GM12878 (cell line): Measurements from ENCODE around the gene TBX10. TPM values are rescaled to one million over a fixed set of nuclear protein-coding genes. Genes with fewer than 3 reads are reported as not detected.
A peak's percentile ranks its signal among the peaks of the same experiment; 100 is the strongest.

ENCODE experiments used
- ATAC-seq: fragments of 200-7000 bp; cut with Tn5 transposase; 3 replicates; pipeline ENCODE4 v1.9.1; 2020; ENCODE audit warnings: mild to moderate bottlenecking, moderate library complexity
- BruUV-seq: library from RNA; stranded (reverse); fragments of 400-500 nt; replicated peaks from 2 replicates; lab custom pipeline; 2021; lab: Mats Ljungman, UMichigan
- CTCF ChIA-PET: fragments of 300-600 bp; sonication (Branson Sonifier 250); formaldehyde crosslinking; extraction: SDS; loops from one replicate; lab custom pipeline; 2021; ENCODE audit warnings: inconsistent platforms; lab: Yijun Ruan, JAX
- POLR2A ChIA-PET: fragments of 350-600 bp; formaldehyde crosslinking; extraction: SDS; loops from one replicate; lab custom pipeline; 2021; ENCODE audit warnings: inconsistent platforms; lab: Charles Lee
- RAD21 ChIA-PET: fragments of 300-600 bp; sonication (Branson Sonifier 250); formaldehyde crosslinking; loops from one replicate; lab custom pipeline; 2023; ENCODE audit warnings: antibody characterized with exemption; ENCODE audit not compliant: unreplicated experiment; lab: Charles Lee
- SMC1A ChIA-PET: fragments of 300-600 bp; sonication (Branson Sonifier 250); formaldehyde crosslinking; loops from one replicate; lab custom pipeline; 2023; ENCODE audit not compliant: unreplicated experiment, uncharacterized antibody; lab: Charles Lee
- DNase-seq: peaks from one replicate; pipeline ENCODE4 v3.0.0-alpha.2; 2011; ENCODE audit warnings: low read depth, low spot score
- FAIRE-seq: peaks from 3 replicates; lab custom pipeline; 2011; peaks lifted over from hg19 to GRCh38; lab: Jason Lieb, UNC
- H2AFZ ChIP-seq: 2 replicates; pipeline ENCODE4 v1.6.0; 2011; ENCODE audit warnings: low read depth, low read length, control low read depth; ENCODE audit not compliant: control insufficient read depth
- H3K27ac ChIP-seq: 2 replicates; pipeline ENCODE4 v1.5.1; 2011; ENCODE audit warnings: control low read depth; ENCODE audit not compliant: control insufficient read depth, insufficient read depth
- H3K27me3 ChIP-seq, 2 experiments: replicated peaks in 1 of 2; 2 replicates each; pipeline versions ENCODE4 v1.6.0 to v1.6.1; 2011; ENCODE audit warnings: low read length in 1 of 2; ENCODE audit not compliant: control insufficient read depth in 2 of 2, insufficient read depth in 2 of 2
- H3K36me3 ChIP-seq, 2 experiments: 2 replicates each; pipeline ENCODE4 v1.5.1; 2011; ENCODE audit warnings: low read length in 1 of 2; ENCODE audit not compliant: control insufficient read depth in 2 of 2, insufficient read depth in 2 of 2
- H3K4me1 ChIP-seq: 2 replicates; pipeline ENCODE4 v1.6.1; 2011; ENCODE audit warnings: mild to moderate bottlenecking, low read length, moderate library complexity, mixed read lengths; ENCODE audit not compliant: control insufficient read depth, insufficient read depth
- H3K4me2 ChIP-seq: 2 replicates; pipeline ENCODE4 v1.6.0; 2011; ENCODE audit warnings: control low read depth; ENCODE audit not compliant: control insufficient read depth, insufficient read depth
- H3K4me3 ChIP-seq: fragments of 200-600 bp; sonication (generic); 2 replicates; pipeline ENCODE4 v1.5.1; 2016
- H3K79me2 ChIP-seq: 2 replicates; pipeline ENCODE4 v1.6.0; 2011; ENCODE audit warnings: low read length; ENCODE audit not compliant: control insufficient read depth, insufficient read depth
- H3K9ac ChIP-seq: 2 replicates; pipeline ENCODE4 v1.8.0; 2011; ENCODE audit warnings: low read length, control low read depth, mixed read lengths; ENCODE audit not compliant: control insufficient read depth, insufficient read depth
- H3K9me3 ChIP-seq: replicated peaks from 3 replicates; pipeline ENCODE4 v1.5.1; 2011; ENCODE audit warnings: mild to moderate bottlenecking, low read length; ENCODE audit not compliant: control insufficient read depth, insufficient read depth
- H4K20me1 ChIP-seq: 2 replicates; pipeline ENCODE4 v1.6.0; 2011; ENCODE audit not compliant: control insufficient read depth, insufficient read depth
- HDGF ChIP-seq: fragments of 450-650 bp; IDR thresholded peaks from 2 replicates; pipeline ENCODE4 v1.6.1; 2016; ENCODE audit warnings: antibody characterized with exemption
- IRF4 ChIP-seq: IDR thresholded peaks from 2 replicates; pipeline ENCODE4 v1.6.1; 2011; ENCODE audit warnings: low read depth, low read length
- MYC ChIP-seq: IDR thresholded peaks from 2 replicates; pipeline ENCODE4 v1.6.1; 2011; ENCODE audit warnings: mild to moderate bottlenecking, low read length, moderate library complexity, inconsistent platforms; ENCODE audit not compliant: insufficient read depth, insufficient replicate concordance, insufficient read length, severe bottlenecking
- POU2F2 ChIP-seq: IDR thresholded peaks from 3 replicates; pipeline ENCODE4 v1.6.1; 2011; ENCODE audit warnings: low read depth, mild to moderate bottlenecking, low read length, borderline replicate concordance
- SMAD1 ChIP-seq: fragments of 450-650 bp; IDR thresholded peaks from 2 replicates; pipeline ENCODE4 v1.6.1; 2018; ENCODE audit warnings: mild to moderate bottlenecking, low read depth; ENCODE audit not compliant: partially characterized antibody
- SPI1 ChIP-seq: IDR thresholded peaks from 2 replicates; pipeline ENCODE4 v1.6.1; 2011; ENCODE audit warnings: low read depth, mild to moderate bottlenecking, low read length, moderate library complexity, borderline replicate concordance; ENCODE audit not compliant: insufficient read depth
- TCF7 ChIP-seq: IDR thresholded peaks from 2 replicates; pipeline ENCODE4 v1.6.1; 2014; ENCODE audit warnings: antibody characterized with exemption, borderline replicate concordance
- WRNIP1 ChIP-seq: IDR thresholded peaks from 2 replicates; pipeline ENCODE4 v1.6.1; 2011; ENCODE audit warnings: low read depth, low read length, improper control_type of control experiment, borderline replicate concordance
- ZNF24 ChIP-seq: fragments of 450-650 bp; IDR thresholded peaks from 2 replicates; pipeline ENCODE4 v1.6.1; 2017; ENCODE audit warnings: antibody characterized with exemption, mild to moderate bottlenecking
- WGBS: methylation state at CpG from one replicate; pipeline ENCODE4 v1.1.6; 2016; ENCODE audit warnings: low lambda C conversion rate; ENCODE audit not compliant: insufficient replicate concordance, insufficient coverage; ENCODE audit errors: missing lambda C conversion rate; 5-methylcytosine and 5-hydroxymethylcytosine counted together
- in situ Hi-C: fragments of 300-500 bp; cut with MboI; formaldehyde crosslinking; loops from 9 replicates; pipeline ENCODE4 v1.14.3; 2018; ENCODE audit warnings: mixed read lengths
- intact Hi-C: fragments of 100-400 bp; cut with micrococcal nuclease; formaldehyde crosslinking; loops from one replicate; pipeline ENCODE4 v1.14.2; 2022; ENCODE audit not compliant: unreplicated experiment
- polyA plus RNA-seq, 11 experiments: library from polyadenylated mRNA; depleted of rRNA in 4 of 11; unstranded in 6 of 11; stranded (reverse) in 5 of 11; fragments of >200 nt; fragmentation: Nextera tagmentation in 4 of 11; fragmentation: Illumina TruSeq in 1 of 11; extraction: Ambion mirVana in 4 of 11; extraction: Trizol in 1 of 11; gene quantifications; 1 replicate in 1 of 11; 2 replicates in 10 of 11; pipeline versions ENCODE4 v1.2.1 to v1.2.3, GENCODE V29; 2011 to 2016; ENCODE audit warnings: inconsistent platforms in 2 of 11, missing spikeins in 2 of 11, low read depth in 1 of 11
- total RNA-seq, 4 experiments: library from RNA; depleted of rRNA in 3 of 4; stranded (reverse); fragments of >200 nt in 3 of 4; fragmentation: Illumina TruSeq in 1 of 4; extraction: Trizol in 1 of 4; gene quantifications; 2 replicates each; pipeline versions ENCODE4 v1.2.1 to v1.2.3, GENCODE V29; 2013 to 2021
- TF ChIP-seq, protein P1 (sequence below): fragments of 450-650 bp; conservative IDR thresholded peaks from 2 replicates; pipeline ENCODE4 v1.6.1; 2017; ENCODE audit warnings: mild to moderate bottlenecking, moderate library complexity

The TBX10 gene
- total and polyA plus RNA-seq, 10 of the 15 experiments (the other 5 are each of a cell fraction or from before 2014, with no cell fraction given), result 0.10 to 0.44 (median 0.20) TPM; not detected in 4

DNA sequence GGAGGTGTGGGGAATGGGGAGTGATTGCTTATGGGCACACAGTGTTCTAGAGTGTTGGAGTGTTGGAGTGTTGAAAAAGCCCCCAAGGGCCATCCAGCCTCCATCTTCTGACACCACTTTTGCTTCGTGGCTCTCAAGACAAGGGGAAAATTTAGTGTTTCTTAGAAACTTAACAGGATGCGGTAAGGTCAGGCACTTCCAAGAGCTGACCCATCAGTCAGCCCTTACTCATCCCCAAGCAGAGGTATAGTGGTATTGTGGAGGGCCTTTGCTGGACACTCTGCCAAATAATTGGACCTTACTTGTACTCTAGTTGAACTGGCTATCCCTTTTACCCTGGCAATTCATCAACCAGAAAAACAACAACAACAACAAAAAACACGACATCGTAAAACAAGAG is 49.6 kb upstream of the TBX10 start:
- Histone ChIP-seq H3K27me3 (peaks cover 0 to 1% of the 10 kb centered on the region in 2 experiments; a peak in 2 of 4 replicates), H3K79me2 (no peaks in the 10 kb centered on the region), H4K20me1 (no peaks in the 10 kb centered on the region), H3K4me3 (no peak overlapping the region), H2AFZ (no peak overlapping the region), H3K27ac (no peak overlapping the region), H3K4me2 (no peak overlapping the region), H3K4me1 (no peaks in the 10 kb centered on the region), H3K36me3 (no peaks in the 10 kb centered on the region), H3K9ac (no peak overlapping the region), H3K9me3 (no peaks in the 10 kb centered on the region)
- ChIA-PET SMC1A (no interaction called here), CTCF (interaction anchor here (3.4 kb wide), 1 partner anchor 44 kb away, joined by 17 read pairs; no protein-coding TSS in a partner anchor), POLR2A (no interaction called here), RAD21 (no interaction called here)
- DNase-seq, result no peak
- in situ Hi-C loops (no loop called here), intact Hi-C loops (no loop called here)
- no peak for ATAC-seq
- 71% methylated on average over 4 of the region's 4 CpGs for WGBS
- TF ChIP-seq SMAD1 (no peak), TCF7 (no peak), IRF4 (no peak)
- no TSS peak for BruUV-seq
- no peak for FAIRE-seq

DNA sequence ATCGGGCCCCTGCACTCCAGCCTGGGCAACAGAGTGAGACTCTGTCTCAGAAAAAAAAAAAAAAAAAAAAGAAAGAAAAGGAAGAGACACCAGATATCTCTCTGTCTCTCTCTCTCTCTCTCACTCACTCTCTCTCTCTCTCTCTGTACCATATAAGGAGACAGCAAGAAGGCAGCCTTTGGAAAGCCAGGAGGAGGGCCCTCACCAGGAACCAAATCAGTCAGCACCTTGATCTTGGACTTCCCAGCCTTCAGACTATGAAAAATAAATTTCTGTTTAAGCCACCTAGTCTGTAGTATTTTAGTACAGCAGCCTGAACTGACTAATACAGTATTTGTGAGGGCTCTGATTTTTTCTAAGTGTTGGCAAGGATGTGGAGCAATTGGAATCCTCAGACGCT is 48.4 kb upstream of the TBX10 start:
- H3K27ac ChIP-seq, result no peak overlapping the region
- no TSS peak for BruUV-seq
- no peak overlapping the region for H3K9ac ChIP-seq
- ChIA-PET CTCF (interaction anchor here (1.2 kb wide), 1 partner anchor 29 kb away, joined by 3 read pairs; no protein-coding TSS in a partner anchor), POLR2A (no interaction called here), RAD21 (no interaction called here), SMC1A (no interaction called here)
- H3K4me1 ChIP-seq, result no peaks in the 10 kb centered on the region
- DNase-seq, result no peak
- no peak for ATAC-seq
- in situ Hi-C loops (no loop called here), intact Hi-C loops (no loop called here)
- H2AFZ ChIP-seq, result no peak overlapping the region
- no peak overlapping the region for H3K4me3 ChIP-seq
- H3K27me3 ChIP-seq, result peaks cover 0 to 1% of the 10 kb centered on the region in 2 experiments; a peak in 2 of 4 replicates
- H3K79me2 ChIP-seq, result no peaks in the 10 kb centered on the region
- H3K4me2 ChIP-seq, result no peak overlapping the region
- H4K20me1 ChIP-seq, result no peaks in the 10 kb centered on the region
- FAIRE-seq, result peak; percentile 52
- TF ChIP-seq, protein P1, sequence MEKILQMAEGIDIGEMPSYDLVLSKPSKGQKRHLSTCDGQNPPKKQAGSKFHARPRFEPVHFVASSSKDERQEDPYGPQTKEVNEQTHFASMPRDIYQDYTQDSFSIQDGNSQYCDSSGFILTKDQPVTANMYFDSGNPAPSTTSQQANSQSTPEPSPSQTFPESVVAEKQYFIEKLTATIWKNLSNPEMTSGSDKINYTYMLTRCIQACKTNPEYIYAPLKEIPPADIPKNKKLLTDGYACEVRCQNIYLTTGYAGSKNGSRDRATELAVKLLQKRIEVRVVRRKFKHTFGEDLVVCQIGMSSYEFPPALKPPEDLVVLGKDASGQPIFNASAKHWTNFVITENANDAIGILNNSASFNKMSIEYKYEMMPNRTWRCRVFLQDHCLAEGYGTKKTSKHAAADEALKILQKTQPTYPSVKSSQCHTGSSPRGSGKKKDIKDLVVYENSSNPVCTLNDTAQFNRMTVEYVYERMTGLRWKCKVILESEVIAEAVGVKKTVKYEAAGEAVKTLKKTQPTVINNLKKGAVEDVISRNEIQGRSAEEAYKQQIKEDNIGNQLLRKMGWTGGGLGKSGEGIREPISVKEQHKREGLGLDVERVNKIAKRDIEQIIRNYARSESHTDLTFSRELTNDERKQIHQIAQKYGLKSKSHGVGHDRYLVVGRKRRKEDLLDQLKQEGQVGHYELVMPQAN, result no peak
- TF ChIP-seq ZNF24, result no peak
- no peak for TF ChIP-seq HDGF
- no peak for TF ChIP-seq WRNIP1
- no peak for TF ChIP-seq SPI1
- TF ChIP-seq POU2F2, result no peak
- no peak for TF ChIP-seq MYC
- WGBS, result 46% methylated on average over 2 of the region's 2 CpGs
- H3K9me3 ChIP-seq, result no peaks in the 10 kb centered on the region
- H3K36me3 ChIP-seq, result no peaks in the 10 kb centered on the region
